ENCODE results near the gene HSP90AA1.

DNA sequence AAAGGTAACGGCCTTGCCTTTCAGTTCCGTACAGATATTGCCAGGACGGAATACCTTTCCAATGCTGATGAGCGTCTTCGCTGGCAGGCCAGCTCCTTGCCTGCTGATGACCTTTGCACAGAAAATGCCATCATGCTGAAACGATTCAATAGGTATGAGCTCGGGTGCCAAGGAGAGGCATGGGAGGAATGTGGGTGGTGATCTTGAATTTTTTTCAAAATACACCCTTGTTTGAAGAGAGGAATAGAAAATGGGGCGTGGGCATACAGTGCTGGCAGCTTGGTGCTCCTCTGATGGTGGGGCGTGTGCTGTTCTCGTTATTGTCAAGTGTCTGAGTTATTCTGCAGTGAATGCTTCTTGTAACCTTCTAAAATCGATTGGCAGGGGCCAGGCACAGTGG lies 52.5 kb downstream of the HSP90AA1 start:
- TF ChIP-seq, protein P1, sequence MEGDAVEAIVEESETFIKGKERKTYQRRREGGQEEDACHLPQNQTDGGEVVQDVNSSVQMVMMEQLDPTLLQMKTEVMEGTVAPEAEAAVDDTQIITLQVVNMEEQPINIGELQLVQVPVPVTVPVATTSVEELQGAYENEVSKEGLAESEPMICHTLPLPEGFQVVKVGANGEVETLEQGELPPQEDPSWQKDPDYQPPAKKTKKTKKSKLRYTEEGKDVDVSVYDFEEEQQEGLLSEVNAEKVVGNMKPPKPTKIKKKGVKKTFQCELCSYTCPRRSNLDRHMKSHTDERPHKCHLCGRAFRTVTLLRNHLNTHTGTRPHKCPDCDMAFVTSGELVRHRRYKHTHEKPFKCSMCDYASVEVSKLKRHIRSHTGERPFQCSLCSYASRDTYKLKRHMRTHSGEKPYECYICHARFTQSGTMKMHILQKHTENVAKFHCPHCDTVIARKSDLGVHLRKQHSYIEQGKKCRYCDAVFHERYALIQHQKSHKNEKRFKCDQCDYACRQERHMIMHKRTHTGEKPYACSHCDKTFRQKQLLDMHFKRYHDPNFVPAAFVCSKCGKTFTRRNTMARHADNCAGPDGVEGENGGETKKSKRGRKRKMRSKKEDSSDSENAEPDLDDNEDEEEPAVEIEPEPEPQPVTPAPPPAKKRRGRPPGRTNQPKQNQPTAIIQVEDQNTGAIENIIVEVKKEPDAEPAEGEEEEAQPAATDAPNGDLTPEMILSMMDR (IDR thresholded peaks at IDR 0.05): no peak
- TF ChIP-seq EP300 (IDR thresholded peaks at IDR 0.05): no peak
- no peak for TF ChIP-seq POLR2AphosphoS5 (IDR thresholded peaks at IDR 0.05)
- TF ChIP-seq POLR2A (IDR thresholded peaks at IDR 0.05): no peak
